ENCODE results near the gene MRPS9.

DNA sequence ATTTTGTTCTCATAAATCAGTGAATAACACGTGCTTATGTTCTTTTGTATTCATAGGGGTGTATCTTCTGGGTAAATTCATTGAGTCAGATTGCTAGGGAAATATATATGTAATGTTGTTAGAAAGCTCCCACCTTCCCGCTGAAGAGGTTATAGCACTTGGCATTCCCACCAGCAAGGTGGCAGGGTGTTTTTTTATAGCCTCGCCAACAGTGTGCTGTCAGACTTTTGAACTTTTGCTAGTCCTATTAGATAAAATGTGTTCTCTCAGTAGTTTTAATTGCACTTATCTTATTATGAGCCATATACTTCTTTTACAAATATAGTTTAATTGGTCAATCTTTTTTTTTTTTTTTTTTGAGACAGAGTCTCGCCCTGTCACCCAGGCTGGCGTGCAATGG lies 31.0 kb downstream of the MRPS9 start:
- TF ChIP-seq, protein P1, sequence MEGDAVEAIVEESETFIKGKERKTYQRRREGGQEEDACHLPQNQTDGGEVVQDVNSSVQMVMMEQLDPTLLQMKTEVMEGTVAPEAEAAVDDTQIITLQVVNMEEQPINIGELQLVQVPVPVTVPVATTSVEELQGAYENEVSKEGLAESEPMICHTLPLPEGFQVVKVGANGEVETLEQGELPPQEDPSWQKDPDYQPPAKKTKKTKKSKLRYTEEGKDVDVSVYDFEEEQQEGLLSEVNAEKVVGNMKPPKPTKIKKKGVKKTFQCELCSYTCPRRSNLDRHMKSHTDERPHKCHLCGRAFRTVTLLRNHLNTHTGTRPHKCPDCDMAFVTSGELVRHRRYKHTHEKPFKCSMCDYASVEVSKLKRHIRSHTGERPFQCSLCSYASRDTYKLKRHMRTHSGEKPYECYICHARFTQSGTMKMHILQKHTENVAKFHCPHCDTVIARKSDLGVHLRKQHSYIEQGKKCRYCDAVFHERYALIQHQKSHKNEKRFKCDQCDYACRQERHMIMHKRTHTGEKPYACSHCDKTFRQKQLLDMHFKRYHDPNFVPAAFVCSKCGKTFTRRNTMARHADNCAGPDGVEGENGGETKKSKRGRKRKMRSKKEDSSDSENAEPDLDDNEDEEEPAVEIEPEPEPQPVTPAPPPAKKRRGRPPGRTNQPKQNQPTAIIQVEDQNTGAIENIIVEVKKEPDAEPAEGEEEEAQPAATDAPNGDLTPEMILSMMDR (optimal IDR thresholded peaks at IDR 0.05 in 1 of 3, IDR thresholded peaks at IDR 0.05 in 1 of 3, conservative IDR thresholded peaks at IDR 0.05 in 1 of 3; ENCODE audit: extremely low read depth in 1 of 3, insufficient read depth in 2 of 3, low read length in 3 of 3), result no peak
- no peak for TF ChIP-seq EZH2 (IDR thresholded peaks at IDR 0.05; ENCODE audit: low read length)
